CD4-positive, alpha-beta T cell treated with Interleukin-4 for 4 hours (primary cell): ENCODE measurements around the gene CARS2.

Experiments used
- DNase-seq: peaks from one replicate; pipeline ENCODE4 v3.0.0-alpha.2; 2020

Gene CARS2

GRCh38 chr13:110649551-110649950, 56.4 kb downstream of the CARS2 start:
- no peak for DNase-seq

GRCh38 chr13:110648848-110649421, 57.0 kb downstream of the CARS2 start:
- no peak for DNase-seq

GRCh38 chr13:110648146-110648819, 57.6 kb downstream of the CARS2 start:
- no peak for DNase-seq

- DNase-seq = no peak
These were observed 58.6 kb downstream of the CARS2 start for GRCh38 chr13:110647365-110647737.

GRCh38 chr13:110646442-110647364, 59.2 kb downstream of the CARS2 start:
- DNase-seq = no peak

- no peak for DNase-seq
These were observed 60.2 kb downstream of the CARS2 start for GRCh38 chr13:110645750-110646149.

- peak; percentile 40 for DNase-seq
These were observed 60.9 kb downstream of the CARS2 start for GRCh38 chr13:110644892-110645521.

GRCh38 chr13:110643768-110644421, 62.0 kb downstream of the CARS2 start:
- no peak for DNase-seq

GRCh38 chr13:110643324-110643723, 62.6 kb downstream of the CARS2 start:
- DNase-seq = no peak

GRCh38 chr13:110642291-110642981, 63.5 kb downstream of the CARS2 start:
- DNase-seq = no peak

- DNase-seq = no peak
These were observed 64.6 kb downstream of the CARS2 start for GRCh38 chr13:110641055-110642015.

GRCh38 chr13:110640591-110641029, 65.3 kb downstream of the CARS2 start:
- DNase-seq = no peak

- DNase-seq = no peak
These were observed 66.0 kb downstream of the CARS2 start for GRCh38 chr13:110639935-110640334.

- no peak for DNase-seq
These were observed 66.8 kb downstream of the CARS2 start for GRCh38 chr13:110638814-110639806.

- no peak for DNase-seq
These were observed 67.7 kb downstream of the CARS2 start for GRCh38 chr13:110638257-110638656.

GRCh38 chr13:110637747-110638146, 68.2 kb downstream of the CARS2 start:
- DNase-seq = no peak

- DNase-seq = no peak
These were observed 68.6 kb downstream of the CARS2 start for GRCh38 chr13:110637275-110637674.

GRCh38 chr13:110636701-110637201, 69.2 kb downstream of the CARS2 start:
- no peak for DNase-seq

- no peak for DNase-seq
These were observed 69.9 kb downstream of the CARS2 start for GRCh38 chr13:110636053-110636475.
